Sigmoid colon (tissue), 4 donors: ENCODE measurements around the gene TNFSF18.

Source experiments
- CTCF ChIP-seq, 4 experiments: fragments of 450-650 bp in 3 of 4; fragments of 200-600 bp in 1 of 4; IDR thresholded peaks; one replicate each; pipeline ENCODE4 v1.5.1; 2016 to 2019; ENCODE audit warnings: antibody characterized with exemption in 4 of 4, mild to moderate bottlenecking in 3 of 4, moderate library complexity in 2 of 4
- EP300 ChIP-seq, 4 donors: sonication (generic); formaldehyde crosslinking; IDR thresholded peaks; one replicate each; pipeline ENCODE4 v1.6.1; 2017; ENCODE audit warnings: antibody characterized with exemption in 4 of 4
- POLR2A ChIP-seq, 2 donors: fragments of 450-650 bp; IDR thresholded peaks; one replicate each; pipeline ENCODE4 v1.6.1; 2016; ENCODE audit warnings: antibody characterized with exemption in 2 of 2, mild to moderate bottlenecking in 2 of 2, moderate library complexity in 2 of 2

GRCh38 chr1:173052681-173053196 lies 2.0 kb upstream of the TNFSF18 start:
- TF ChIP-seq CTCF (IDR thresholded peaks at IDR 0.05): no peak
- TF ChIP-seq EP300 (IDR thresholded peaks at IDR 0.05): no peak
- no peak for TF ChIP-seq POLR2A (IDR thresholded peaks at IDR 0.05)
